Endothelial cell (in vitro differentiated cells): ENCODE data around the gene GOLGA8R. TPM values are rescaled to one million over a fixed set of nuclear protein-coding genes. Genes with fewer than 3 reads are reported as not detected.
"Not testable (repeated sequence)": the region's sequence is repeated elsewhere in the genome, so short reads cannot be mapped to it uniquely, and the experiment has no call there.

ENCODE experiments used
- DNase-seq: peaks from one replicate; pipeline ENCODE4 v3.0.0; 2021; ENCODE audit warnings: low spot score
- H3K27ac Mint-ChIP-seq: one replicate; pipeline ENCODE4 v1.8.0; 2021; ENCODE audit warnings: mixed read lengths, inconsistent platforms; ENCODE audit not compliant: unreplicated experiment
- H3K27me3 Mint-ChIP-seq: one replicate; pipeline ENCODE4 v1.8.0; 2021; ENCODE audit warnings: mild to moderate bottlenecking, moderate library complexity, mixed read lengths, inconsistent platforms; ENCODE audit not compliant: unreplicated experiment
- H3K36me3 Mint-ChIP-seq: one replicate; pipeline ENCODE4 v1.8.0; 2021; ENCODE audit warnings: mild to moderate bottlenecking, low read depth, mixed read lengths, inconsistent platforms; ENCODE audit not compliant: unreplicated experiment
- H3K4me1 Mint-ChIP-seq: one replicate; pipeline ENCODE4 v1.8.0; 2021; ENCODE audit warnings: mild to moderate bottlenecking, mixed read lengths, inconsistent platforms; ENCODE audit not compliant: unreplicated experiment
- H3K4me3 Mint-ChIP-seq: one replicate; pipeline ENCODE4 v1.8.0; 2021; ENCODE audit warnings: mild to moderate bottlenecking, mixed read lengths, inconsistent platforms; ENCODE audit not compliant: unreplicated experiment
- H3K9me3 Mint-ChIP-seq: one replicate; pipeline ENCODE4 v1.8.0; 2021; ENCODE audit warnings: mixed read lengths, inconsistent platforms; ENCODE audit not compliant: unreplicated experiment
- total RNA-seq: library from RNA; stranded (reverse); fragmentation: NEBNext Ultra II Directional; extraction: Animal tissue kit (Norgen Biotek cat#: 25700); gene quantifications from one replicate; pipeline ENCODE4 v1.2.1, GENCODE V29; 2021; ENCODE audit not compliant: unreplicated experiment

GOLGA8R gene
- total RNA-seq, 1 donor from 2014 or later: 0.92 TPM

- not testable (repeated sequence) for H3K4me1 Mint-ChIP-seq, DNase-seq, H3K27me3 Mint-ChIP-seq, H3K9me3 Mint-ChIP-seq, H3K36me3 Mint-ChIP-seq, H3K4me3 Mint-ChIP-seq, H3K27ac Mint-ChIP-seq
Measured at GRCh38 chr15:30386318-30386887, 27.7 kb downstream of the GOLGA8R start.

- H3K27ac Mint-ChIP-seq, DNase-seq, H3K4me1 Mint-ChIP-seq, H3K4me3 Mint-ChIP-seq, H3K9me3 Mint-ChIP-seq, H3K27me3 Mint-ChIP-seq, H3K36me3 Mint-ChIP-seq: not testable (repeated sequence)
Measured at GRCh38 chr15:30377082-30377413, 37.0 kb downstream of the GOLGA8R start.

GRCh38 chr15:30376375-30377081 is 37.5 kb downstream of the GOLGA8R start:
- not testable (repeated sequence) for H3K36me3 Mint-ChIP-seq

GRCh38 chr15:30375872-30376271 is 38.2 kb downstream of the GOLGA8R start:
- not testable (repeated sequence) for H3K27me3 Mint-ChIP-seq, DNase-seq, H3K4me1 Mint-ChIP-seq, H3K9me3 Mint-ChIP-seq, H3K4me3 Mint-ChIP-seq, H3K36me3 Mint-ChIP-seq, H3K27ac Mint-ChIP-seq

More at GRCh38 chr15:30376375-30377081, 37.5 kb downstream of the GOLGA8R start:
- not testable (repeated sequence) for H3K4me3 Mint-ChIP-seq, DNase-seq, H3K27ac Mint-ChIP-seq, H3K27me3 Mint-ChIP-seq, H3K9me3 Mint-ChIP-seq, H3K4me1 Mint-ChIP-seq

- DNase-seq, H3K27me3 Mint-ChIP-seq, H3K4me3 Mint-ChIP-seq, H3K27ac Mint-ChIP-seq, H3K36me3 Mint-ChIP-seq, H3K4me1 Mint-ChIP-seq, H3K9me3 Mint-ChIP-seq: not testable (repeated sequence)
Measured at GRCh38 chr15:30374862-30375261, 39.2 kb downstream of the GOLGA8R start.

GRCh38 chr15:30368271-30368670 is 45.8 kb downstream of the GOLGA8R start:
- not testable (repeated sequence) for H3K36me3 Mint-ChIP-seq, H3K27me3 Mint-ChIP-seq, DNase-seq, H3K27ac Mint-ChIP-seq, H3K4me3 Mint-ChIP-seq, H3K4me1 Mint-ChIP-seq, H3K9me3 Mint-ChIP-seq

GRCh38 chr15:30367246-30367645 is 46.8 kb downstream of the GOLGA8R start:
- not testable (repeated sequence) for H3K36me3 Mint-ChIP-seq, DNase-seq, H3K4me1 Mint-ChIP-seq, H3K27ac Mint-ChIP-seq, H3K27me3 Mint-ChIP-seq, H3K9me3 Mint-ChIP-seq, H3K4me3 Mint-ChIP-seq

- not testable (repeated sequence) for H3K4me3 Mint-ChIP-seq, H3K36me3 Mint-ChIP-seq, H3K27ac Mint-ChIP-seq, H3K4me1 Mint-ChIP-seq, DNase-seq, H3K9me3 Mint-ChIP-seq, H3K27me3 Mint-ChIP-seq
Measured at GRCh38 chr15:30361404-30361803, 52.7 kb downstream of the GOLGA8R start.

GRCh38 chr15:30360990-30361389 is 53.1 kb downstream of the GOLGA8R start:
- H3K36me3 Mint-ChIP-seq, H3K27me3 Mint-ChIP-seq, DNase-seq, H3K27ac Mint-ChIP-seq, H3K4me3 Mint-ChIP-seq, H3K9me3 Mint-ChIP-seq, H3K4me1 Mint-ChIP-seq: not testable (repeated sequence)

- not testable (repeated sequence) for H3K27me3 Mint-ChIP-seq, H3K4me1 Mint-ChIP-seq, H3K9me3 Mint-ChIP-seq, H3K36me3 Mint-ChIP-seq, DNase-seq, H3K27ac Mint-ChIP-seq, H3K4me3 Mint-ChIP-seq
Measured at GRCh38 chr15:30355043-30355442, 59.0 kb downstream of the GOLGA8R start.
